NCI-H526 treated with DMSO at 0.1 percent for 48 hours (cell line): Measurements from ENCODE around the gene SDSL.

Experiments used
- DNase-seq: peaks from one replicate; lab custom pipeline; 2025; lab: John Stamatoyannopoulos, UW

Gene SDSL

DNA sequence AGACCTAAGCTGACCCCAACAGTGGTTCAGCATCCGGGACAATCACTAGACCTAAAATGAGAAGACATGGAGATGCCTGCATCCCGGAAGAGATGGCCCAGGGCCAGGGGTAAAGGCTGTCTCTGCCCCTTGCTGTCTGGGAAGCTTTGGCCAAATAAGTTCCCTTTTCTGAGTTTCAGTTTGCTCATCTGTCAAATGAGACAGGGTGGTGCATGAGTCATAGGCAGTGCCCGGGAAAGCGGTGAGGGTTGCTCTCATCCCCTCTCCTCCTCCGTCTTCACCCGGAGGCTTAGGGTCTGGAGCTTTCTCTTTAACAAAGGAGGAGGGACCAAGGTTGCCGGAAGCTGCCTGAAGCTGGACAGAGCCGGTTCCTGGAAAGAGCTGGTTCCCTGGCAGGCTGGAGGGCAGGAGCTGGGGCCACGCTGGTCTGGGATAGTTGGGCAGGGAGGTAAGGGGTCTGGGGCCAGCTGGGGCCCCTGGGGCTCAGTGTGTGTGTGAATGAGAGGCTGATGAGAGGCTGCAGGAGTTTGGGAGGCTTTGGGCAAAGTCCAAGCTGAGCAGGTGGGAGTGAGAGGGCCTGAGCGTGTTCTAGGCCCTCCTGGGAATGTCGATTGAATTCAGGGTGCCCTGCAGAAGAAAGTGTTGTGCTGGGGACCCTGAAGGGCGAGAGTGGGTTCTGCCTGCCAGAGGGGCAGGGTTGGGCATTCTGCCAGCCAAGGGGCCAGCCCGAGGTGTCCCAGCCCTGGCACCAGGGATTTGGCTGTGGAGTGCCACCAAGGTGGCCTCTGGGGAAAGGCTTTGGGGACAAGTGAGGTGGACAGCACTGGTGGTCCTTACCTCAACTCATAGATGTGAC lies at the start of gene SDSL:
SDSL (plus strand) TSS at position 351 of the 856 bp plus-strand sequence. CDS start 5,603 bp downstream, outside the sequence.
- DNase-seq = no peak

GRCh38 chr12:113373440-113373839 lies 48.7 kb upstream of the SDSL start:
- DNase-seq = no peak

GRCh38 chr12:113373969-113374368 lies 48.2 kb upstream of the SDSL start:
- no peak for DNase-seq

DNA sequence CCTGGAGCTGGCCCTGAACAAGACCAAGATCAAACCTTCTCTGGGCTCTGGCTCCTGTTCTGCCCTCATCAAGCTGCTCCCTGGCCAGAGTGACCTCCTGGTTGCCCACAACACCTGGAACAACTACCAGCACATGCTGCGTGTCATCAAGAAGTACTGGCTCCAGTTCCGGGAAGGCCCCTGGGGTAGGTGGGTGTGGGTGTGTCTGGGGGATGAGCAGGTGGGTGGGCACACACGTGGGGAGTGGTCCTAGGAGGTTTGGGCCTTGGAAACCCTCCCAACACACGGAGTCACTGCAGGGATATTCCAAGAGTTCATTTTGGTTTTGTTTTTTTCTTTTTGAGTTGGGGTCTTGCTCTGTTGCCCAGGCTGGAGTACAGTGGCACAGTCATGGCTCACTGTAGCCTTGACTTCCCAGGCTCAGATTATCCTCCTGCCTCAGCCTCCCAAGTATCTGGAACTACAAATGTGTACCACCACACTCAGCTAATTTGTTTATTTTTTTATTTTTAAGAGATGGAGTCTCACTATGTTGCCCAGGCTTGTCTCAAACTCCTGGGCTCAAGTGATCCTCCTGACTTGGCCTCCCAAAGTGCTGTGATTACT lies 47.3 kb upstream of the SDSL start:
- DNase-seq = no peak

DNA sequence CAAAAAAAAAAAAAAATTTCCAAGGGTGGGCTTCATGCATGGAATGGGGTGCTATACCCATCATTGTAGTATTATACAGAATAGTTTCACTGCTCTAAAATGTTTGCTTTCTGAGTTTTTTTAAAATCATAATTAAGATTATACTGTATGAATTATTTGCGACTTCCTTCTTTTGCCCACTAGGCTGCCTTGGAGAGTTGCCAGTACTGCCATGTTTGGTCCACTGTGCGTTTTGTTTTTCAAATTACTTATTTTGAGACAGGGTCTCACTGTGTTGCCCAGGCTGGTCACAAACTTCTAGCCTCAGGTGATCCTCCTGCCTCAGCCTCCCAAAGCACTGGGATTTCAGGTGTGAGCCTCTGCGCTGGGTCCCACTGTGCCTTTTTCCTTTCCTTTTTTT lies 43.9 kb upstream of the SDSL start:
- no peak for DNase-seq

DNA sequence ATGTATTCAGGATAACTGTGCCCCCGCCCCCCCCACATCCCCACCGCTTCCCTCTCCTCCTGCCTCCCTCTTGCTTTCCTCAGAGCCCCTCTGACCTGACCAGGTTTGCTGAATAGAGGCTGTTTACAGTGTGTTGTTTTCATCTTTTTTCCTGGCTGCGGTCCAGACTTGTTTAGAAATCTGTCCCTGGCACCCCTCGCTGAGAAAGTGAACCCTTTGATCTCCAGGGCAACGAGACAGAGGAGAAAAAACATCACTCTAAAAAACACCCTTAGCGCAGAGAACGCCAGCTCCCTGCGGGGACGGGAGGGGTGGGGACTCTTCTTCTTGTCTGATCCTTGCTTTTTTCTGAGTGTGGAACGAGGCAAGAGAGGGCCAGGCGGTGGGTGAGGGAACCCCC lies 41.0 kb upstream of the SDSL start:
- no peak for DNase-seq

GRCh38 chr12:113382206-113382605 lies 40.0 kb upstream of the SDSL start:
- DNase-seq = no peak

- DNase-seq = no peak
Measured at GRCh38 chr12:113384778-113385177, 37.4 kb upstream of the SDSL start.

- no peak for DNase-seq
Measured at GRCh38 chr12:113385282-113385882, 36.8 kb upstream of the SDSL start.

- DNase-seq = no peak
Measured at GRCh38 chr12:113386866-113387566, 35.2 kb upstream of the SDSL start.

GRCh38 chr12:113387631-113388030 lies 34.5 kb upstream of the SDSL start:
- DNase-seq = no peak

DNA sequence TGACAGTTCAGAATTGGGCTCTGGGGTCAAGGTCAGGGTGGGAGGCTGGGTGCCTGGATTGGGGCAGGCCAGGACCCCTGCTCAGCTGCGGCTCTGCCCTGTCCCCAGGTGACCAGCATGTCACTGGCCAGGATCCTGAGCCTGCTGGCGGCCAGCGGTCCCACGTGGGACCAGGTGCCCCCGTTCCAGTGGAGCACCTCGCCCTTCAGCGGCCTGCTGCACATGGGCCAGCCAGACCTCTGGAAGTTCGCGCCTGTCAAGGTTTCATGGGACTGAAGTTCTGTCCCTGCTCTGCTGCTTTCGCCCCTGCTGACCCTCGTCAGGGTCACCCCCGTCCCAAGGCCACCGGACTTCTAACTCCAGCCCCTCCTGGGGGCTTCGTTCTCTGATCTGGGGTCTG lies 33.8 kb upstream of the SDSL start:
- DNase-seq = no peak

GRCh38 chr12:113390064-113391043 lies 31.8 kb upstream of the SDSL start:
- no peak for DNase-seq

DNA sequence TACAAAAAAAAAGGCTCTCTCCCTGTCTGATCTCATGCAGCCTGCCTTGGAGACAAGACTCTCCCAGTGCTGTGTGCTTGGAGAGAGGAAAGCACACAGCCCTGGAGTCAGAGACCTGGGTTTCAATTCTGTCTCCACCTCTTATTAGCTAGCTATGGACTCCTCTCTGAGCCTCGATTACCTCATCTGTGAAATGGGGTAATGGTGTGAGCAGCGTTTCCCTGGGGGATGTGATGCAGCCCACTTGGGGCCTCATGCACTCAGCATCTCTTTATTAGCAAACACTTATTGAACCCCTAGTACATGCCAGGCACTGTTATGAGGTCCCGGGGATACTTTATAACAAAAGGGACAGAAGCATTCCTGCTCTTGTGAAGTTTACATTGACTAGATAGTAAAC lies 31.0 kb upstream of the SDSL start:
- DNase-seq = no peak

DNA sequence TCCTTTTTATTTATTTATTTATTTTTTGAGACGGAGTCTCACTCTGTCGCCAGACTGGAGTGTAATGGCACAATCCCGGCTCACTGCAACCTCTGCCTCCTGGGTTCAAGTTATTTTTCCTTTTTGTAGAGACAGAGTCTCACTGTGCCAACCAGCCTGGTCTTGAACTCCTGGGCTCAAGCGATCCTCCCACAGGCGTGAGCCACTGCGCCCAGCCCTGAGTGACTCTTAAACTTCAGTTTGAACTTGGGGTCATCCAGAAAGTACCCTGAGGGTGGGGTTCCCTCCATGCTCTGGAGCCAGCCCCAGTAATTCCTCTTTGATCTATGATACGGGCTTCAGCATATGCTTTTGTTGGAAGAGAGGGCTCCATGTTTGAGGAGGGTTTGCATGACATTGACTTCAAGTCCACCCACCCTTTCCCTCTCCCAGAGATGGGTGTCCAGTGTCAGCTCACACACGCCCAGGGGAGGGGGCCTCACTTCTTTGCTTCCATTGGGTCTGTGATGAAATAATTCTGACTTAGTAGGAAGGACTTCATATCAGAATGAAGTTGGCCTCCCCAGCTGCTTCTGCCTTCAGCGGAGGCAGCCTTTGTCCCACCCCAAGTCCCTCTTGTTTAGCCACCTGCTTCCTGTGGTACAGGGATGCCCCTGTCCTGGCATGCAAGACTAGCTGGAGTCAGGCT lies 30.4 kb upstream of the SDSL start:
- DNase-seq = no peak

DNA sequence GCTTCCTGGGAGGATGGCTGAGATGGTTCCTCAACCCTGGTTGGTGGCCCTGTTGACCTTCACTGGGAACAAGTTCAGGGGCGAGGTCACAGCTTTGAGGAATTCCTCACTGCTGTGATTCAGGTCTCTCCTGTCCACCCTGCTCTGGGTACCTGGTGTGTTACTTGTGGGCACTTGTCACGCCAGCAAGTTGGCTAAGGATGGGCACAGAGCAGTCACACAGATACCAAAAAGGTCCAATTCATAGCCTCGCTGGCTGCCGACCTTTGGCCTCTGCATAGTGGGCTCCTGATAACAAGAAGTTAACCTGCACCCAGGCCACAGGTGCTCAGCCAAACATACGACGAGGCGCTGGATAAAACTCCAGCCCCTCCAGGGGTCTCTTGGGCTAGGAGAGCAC lies 29.7 kb upstream of the SDSL start:
- no peak for DNase-seq

- no peak for DNase-seq
Measured at GRCh38 chr12:113392988-113393579, 29.1 kb upstream of the SDSL start.

- no peak for DNase-seq
Measured at GRCh38 chr12:113393749-113394148, 28.4 kb upstream of the SDSL start.

DNA sequence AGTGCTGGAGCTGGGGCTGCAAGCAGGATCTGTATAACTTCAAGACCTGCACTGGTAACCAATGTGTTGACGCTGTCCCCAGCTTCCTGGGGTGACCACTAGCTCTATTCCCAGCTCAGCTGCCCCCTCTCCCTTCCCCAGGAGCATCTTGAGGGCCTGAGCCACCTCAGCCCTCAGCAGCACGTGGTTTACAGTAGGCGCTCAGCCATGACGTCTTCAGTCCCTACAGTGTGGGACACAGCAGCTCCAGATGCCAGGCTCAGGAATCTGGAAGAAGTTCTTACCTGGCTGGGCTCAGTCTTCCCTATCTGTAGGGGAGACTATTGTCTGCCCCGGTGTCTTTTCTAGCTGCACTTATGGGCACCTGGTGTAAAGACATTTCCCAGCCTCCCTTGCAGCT lies 27.1 kb upstream of the SDSL start:
- DNase-seq = no peak

DNA sequence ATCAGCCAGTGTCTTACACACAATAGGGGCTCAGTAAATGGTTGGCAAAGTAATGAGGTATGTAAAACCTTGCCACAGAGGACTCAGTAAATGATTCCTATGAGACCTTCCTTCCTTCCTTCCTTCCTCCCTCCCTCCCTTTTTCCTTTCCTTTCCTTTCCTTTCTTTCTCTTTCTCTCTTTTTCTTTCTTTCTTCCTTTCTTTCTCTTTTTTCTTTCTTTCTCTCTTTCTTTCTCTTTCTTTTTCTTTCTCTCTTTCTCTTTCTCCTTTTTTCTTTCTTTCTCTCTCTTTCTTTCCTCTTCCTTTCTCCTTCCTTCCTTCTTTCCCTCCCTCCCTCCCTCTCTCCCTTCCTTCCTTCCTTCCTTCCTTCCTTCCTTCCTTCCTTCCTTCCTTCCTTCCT lies 26.0 kb upstream of the SDSL start:
- DNase-seq = no peak
